PC-3 (cell line): ENCODE results near the gene HOXD10. TPM values are rescaled to one million over a fixed set of nuclear protein-coding genes. Genes with fewer than 3 reads are reported as not detected.

ENCODE experiments used
- ATAC-seq: fragments of 200-7000 bp; cut with Tn5 transposase; 2 replicates; pipeline ENCODE4 v1.9.1; 2020; ENCODE audit warnings: mild to moderate bottlenecking, moderate library complexity
- BruUV-seq: library from RNA; stranded (reverse); fragments of 400-500 nt; replicated peaks from 2 replicates; lab custom pipeline; 2021; lab: Mats Ljungman, UMichigan
- CTCF ChIA-PET: fragments of 300-600 bp; sonication (Branson Sonifier 250); formaldehyde crosslinking; loops from one replicate; lab custom pipeline; 2022; ENCODE audit warnings: antibody characterized with exemption; lab: Charles Lee
- POLR2A ChIA-PET: fragments of 300-600 bp; sonication (Branson Sonifier 250); formaldehyde crosslinking; loops from one replicate; lab custom pipeline; 2022; ENCODE audit warnings: antibody characterized with exemption; ENCODE audit not compliant: unreplicated experiment; lab: Charles Lee
- DNase-seq: peaks from one replicate; pipeline ENCODE4 v3.0.0-alpha.2; 2015
- H2AFZ ChIP-seq: fragments of 300-600 bp; sonication (generic); 2 replicates; pipeline ENCODE4 v1.6.0; 2016; ENCODE audit warnings: antibody characterized with exemption, low read length
- H3F3A ChIP-seq: fragments of 300-600 bp; sonication (generic); one replicate; pipeline ENCODE4 v1.6.0; 2017; ENCODE audit warnings: antibody characterized with exemption, low read length, control low read depth, mild to moderate bottlenecking; ENCODE audit not compliant: unreplicated experiment
- H3K27ac ChIP-seq: fragments of 300-600 bp; sonication (generic); 2 replicates; pipeline ENCODE4 v1.5.1; 2016; ENCODE audit warnings: mild to moderate bottlenecking, low read length
- H3K27me3 ChIP-seq: fragments of 300-600 bp; sonication (generic); 2 replicates; pipeline ENCODE4 v1.6.1; 2016; ENCODE audit warnings: low read length, mixed read lengths
- H3K36me3 ChIP-seq: fragments of 300-600 bp; sonication (generic); 2 replicates; pipeline ENCODE4 v1.6.1; 2016; ENCODE audit warnings: low read depth, mixed run types, low read length, mixed read lengths
- H3K4me1 ChIP-seq: fragments of 300-600 bp; sonication (generic); 2 replicates; pipeline ENCODE4 v1.5.1; 2016; ENCODE audit warnings: low read length; ENCODE audit not compliant: insufficient read depth
- H3K4me2 ChIP-seq: fragments of 300-600 bp; sonication (generic); 2 replicates; pipeline ENCODE4 v1.6.0; 2016; ENCODE audit warnings: low read length
- H3K4me3 ChIP-seq: fragments of 300-600 bp; sonication (generic); 2 replicates; pipeline ENCODE4 v1.5.1; 2016; ENCODE audit warnings: mild to moderate bottlenecking, low read length, mixed read lengths
- H3K79me2 ChIP-seq: fragments of 300-600 bp; sonication (generic); 2 replicates; pipeline ENCODE4 v1.6.1; 2017; ENCODE audit warnings: low read length, mixed read lengths
- H3K9ac ChIP-seq: fragments of 300-600 bp; sonication (generic); 2 replicates; pipeline ENCODE4 v1.6.0; 2016; ENCODE audit warnings: mild to moderate bottlenecking, low read length
- H3K9me2 ChIP-seq: fragments of 300-600 bp; sonication (generic); replicated peaks from 2 replicates; pipeline ENCODE4 v1.6.1; 2016; ENCODE audit warnings: mixed run types, low read length, mixed read lengths
- H3K9me3 ChIP-seq: fragments of 300-600 bp; sonication (generic); 2 replicates; pipeline ENCODE4 v1.6.1; 2016; ENCODE audit warnings: low read length, mixed read lengths
- H4K20me1 ChIP-seq: fragments of 300-600 bp; sonication (generic); 2 replicates; pipeline ENCODE4 v1.6.1; 2016; ENCODE audit warnings: low read length, mixed read lengths
- CTCF ChIP-seq: fragments of 300-600 bp; sonication (generic); conservative IDR thresholded peaks from 2 replicates; pipeline ENCODE4 v1.5.1; 2017; ENCODE audit warnings: antibody characterized with exemption, low read depth, mild to moderate bottlenecking, low read length
- EZH2 ChIP-seq: fragments of 300-600 bp; sonication (generic); IDR thresholded peaks from one replicate; pipeline ENCODE4 v1.6.1; 2017; ENCODE audit warnings: antibody characterized with exemption, mild to moderate bottlenecking, low read length; ENCODE audit not compliant: unreplicated experiment
- EZH2phosphoT487 ChIP-seq: fragments of 300-600 bp; sonication (generic); IDR thresholded peaks from 2 replicates; pipeline ENCODE4 v1.6.1; 2018; ENCODE audit warnings: mild to moderate bottlenecking, antibody characterized with exemption, low read length, borderline replicate concordance
- intact Hi-C: fragments of 100-400 bp; cut with micrococcal nuclease; formaldehyde crosslinking; loops from 2 replicates; pipeline ENCODE4 v1.9.0; 2023
- total RNA-seq: library from RNA; depleted of rRNA; stranded (reverse); fragments of >200 nt; gene quantifications from 2 replicates; pipeline ENCODE4 v1.2.3, GENCODE V29; 2014

The HOXD10 gene
- total RNA-seq, 1 experiment from 2014 or later = not detected

GRCh38 chr2:176068419-176068832, 48.2 kb upstream of the HOXD10 start:
- no peak overlapping the region for H3K27ac ChIP-seq
- no peak for ATAC-seq
- no peak overlapping the region for H3K4me3 ChIP-seq
- intact Hi-C loops = no loop called here
- no TSS peak for BruUV-seq
- H3K9ac ChIP-seq = no peak overlapping the region
- no peaks in the 10 kb centered on the region for H3K36me3 ChIP-seq
- no peak for TF ChIP-seq EZH2
- no peak for TF ChIP-seq EZH2phosphoT487
- TF ChIP-seq CTCF = no peak
- no peaks in the 10 kb centered on the region for H4K20me1 ChIP-seq
- peaks cover 37% of the 10 kb centered on the region for H3K27me3 ChIP-seq
- H3K9me3 ChIP-seq = no peaks in the 10 kb centered on the region
- H3K79me2 ChIP-seq = no peaks in the 10 kb centered on the region
- no peaks in the 10 kb centered on the region for H3K4me1 ChIP-seq
- no peak overlapping the region for H3K4me2 ChIP-seq
- DNase-seq = no peak
- H3F3A ChIP-seq = no peaks in the 10 kb centered on the region
- POLR2A ChIA-PET = no interaction called here
- H2AFZ ChIP-seq = no peak overlapping the region
- CTCF ChIA-PET = no interaction called here
- no peaks in the 10 kb centered on the region for H3K9me2 ChIP-seq

- POLR2A ChIA-PET = no interaction called here
- intact Hi-C loops = no loop called here
- H3K9me2 ChIP-seq = no peaks in the 10 kb centered on the region
- TF ChIP-seq EZH2phosphoT487 (no peak), EZH2 (no peak), CTCF (no peak)
- H3K27ac ChIP-seq = no peak overlapping the region
- BruUV-seq = no TSS peak
- H3K4me2 ChIP-seq = no peak overlapping the region
- H3F3A ChIP-seq = no peaks in the 10 kb centered on the region
- no peak overlapping the region for H3K9ac ChIP-seq
- H3K36me3 ChIP-seq = no peaks in the 10 kb centered on the region
- H3K4me3 ChIP-seq = no peak overlapping the region
- DNase-seq (no peak), ATAC-seq (no peak)
- no peak overlapping the region for H2AFZ ChIP-seq
- peaks cover 48% of the 10 kb centered on the region for H3K27me3 ChIP-seq
- CTCF ChIA-PET = no interaction called here
- H4K20me1 ChIP-seq = no peaks in the 10 kb centered on the region
- no peaks in the 10 kb centered on the region for H3K9me3 ChIP-seq
- no peaks in the 10 kb centered on the region for H3K79me2 ChIP-seq
- no peaks in the 10 kb centered on the region for H3K4me1 ChIP-seq
These were observed 45.0 kb upstream of the HOXD10 start for GRCh38 chr2:176071330-176072291.

- intact Hi-C loops = no loop called here
- TF ChIP-seq EZH2 (no peak), EZH2phosphoT487 (no peak), CTCF (no peak)
- CTCF ChIA-PET = no interaction called here
- no peaks in the 10 kb centered on the region for H3K9me3 ChIP-seq
- POLR2A ChIA-PET = no interaction called here
- no peaks in the 10 kb centered on the region for H4K20me1 ChIP-seq
- no peaks in the 10 kb centered on the region for H3K79me2 ChIP-seq
- no peak overlapping the region for H3K4me2 ChIP-seq
- no peaks in the 10 kb centered on the region for H3K4me1 ChIP-seq
- no peak overlapping the region for H3K9ac ChIP-seq
- H3F3A ChIP-seq = no peaks in the 10 kb centered on the region
- ATAC-seq (no peak), DNase-seq (no peak)
- no TSS peak for BruUV-seq
- H3K27me3 ChIP-seq = peaks cover 55% of the 10 kb centered on the region
- H3K4me3 ChIP-seq = no peak overlapping the region
- H3K36me3 ChIP-seq = no peaks in the 10 kb centered on the region
- no peak overlapping the region for H3K27ac ChIP-seq
- no peaks in the 10 kb centered on the region for H3K9me2 ChIP-seq
- no peak overlapping the region for H2AFZ ChIP-seq
These were observed 44.3 kb upstream of the HOXD10 start for GRCh38 chr2:176072292-176072669.
